SK-N-SH (cell line): ENCODE measurements around the gene MRPL9.
"Not testable (repeated sequence)": the region's sequence is repeated elsewhere in the genome, so short reads cannot be mapped to it uniquely, and the experiment has no call there.

Experiments
- EP300 ChIP-seq, 2 experiments: IDR thresholded peaks; 2 replicates each; pipeline versions ENCODE4 v1.4.0 to v1.6.1; 2012; ENCODE audit warnings: borderline replicate concordance in 1 of 2, low read depth in 1 of 2, low read length in 1 of 2
- FOXM1 ChIP-seq: IDR thresholded peaks from 2 replicates; pipeline ENCODE4 v1.4.0; 2012; ENCODE audit warnings: low read depth, mild to moderate bottlenecking
- MXI1 ChIP-seq: IDR thresholded peaks from 2 replicates; pipeline ENCODE4 v1.6.1; 2012; ENCODE audit warnings: mild to moderate bottlenecking, low read depth, low read length, improper control_type of control experiment
- POLR2AphosphoS5 ChIP-seq: IDR thresholded peaks from 2 replicates; pipeline ENCODE4 v1.6.1; 2012; ENCODE audit warnings: low read depth, low read length
- RFX5 ChIP-seq: IDR thresholded peaks from 2 replicates; pipeline ENCODE4 v1.6.1; 2012; ENCODE audit warnings: mild to moderate bottlenecking, improper control_type of control experiment, low read length
- TEAD4 ChIP-seq: IDR thresholded peaks from 2 replicates; pipeline ENCODE4 v1.4.0; 2012; ENCODE audit warnings: mild to moderate bottlenecking, borderline replicate concordance; ENCODE audit not compliant: insufficient read depth
- TF ChIP-seq, protein P1 (sequence below): fragments of 200-600 bp; sonication (generic); IDR thresholded peaks from 2 replicates; pipeline ENCODE4 v1.6.1; 2017; ENCODE audit warnings: antibody characterized with exemption, mild to moderate bottlenecking, moderate library complexity
- TF ChIP-seq, protein P2 (sequence below): IDR thresholded peaks from 2 replicates; pipeline ENCODE4 v1.4.0; 2012; ENCODE audit warnings: low read depth, borderline replicate concordance

DNA sequence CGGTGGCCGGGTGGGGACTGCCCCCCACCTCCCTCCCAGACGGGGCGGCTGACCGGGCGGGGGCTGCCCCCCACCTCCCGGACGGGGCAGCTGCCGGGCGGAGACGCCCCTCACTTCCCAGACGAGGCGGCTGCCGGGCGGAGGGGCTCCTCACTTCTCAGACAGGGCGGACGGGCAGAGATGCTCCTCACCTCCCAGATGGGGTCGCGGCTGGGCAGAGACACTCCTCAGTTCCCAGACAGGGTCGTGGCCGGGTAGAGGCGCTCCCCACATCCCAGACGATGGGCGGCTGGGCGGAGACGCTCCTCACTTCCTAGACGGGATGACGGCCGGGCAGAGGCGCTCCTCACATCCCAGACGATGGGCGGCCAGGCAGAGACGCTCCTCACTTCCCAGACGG is 6.0 kb upstream of the MRPL9 start:
- TF ChIP-seq, protein P1, sequence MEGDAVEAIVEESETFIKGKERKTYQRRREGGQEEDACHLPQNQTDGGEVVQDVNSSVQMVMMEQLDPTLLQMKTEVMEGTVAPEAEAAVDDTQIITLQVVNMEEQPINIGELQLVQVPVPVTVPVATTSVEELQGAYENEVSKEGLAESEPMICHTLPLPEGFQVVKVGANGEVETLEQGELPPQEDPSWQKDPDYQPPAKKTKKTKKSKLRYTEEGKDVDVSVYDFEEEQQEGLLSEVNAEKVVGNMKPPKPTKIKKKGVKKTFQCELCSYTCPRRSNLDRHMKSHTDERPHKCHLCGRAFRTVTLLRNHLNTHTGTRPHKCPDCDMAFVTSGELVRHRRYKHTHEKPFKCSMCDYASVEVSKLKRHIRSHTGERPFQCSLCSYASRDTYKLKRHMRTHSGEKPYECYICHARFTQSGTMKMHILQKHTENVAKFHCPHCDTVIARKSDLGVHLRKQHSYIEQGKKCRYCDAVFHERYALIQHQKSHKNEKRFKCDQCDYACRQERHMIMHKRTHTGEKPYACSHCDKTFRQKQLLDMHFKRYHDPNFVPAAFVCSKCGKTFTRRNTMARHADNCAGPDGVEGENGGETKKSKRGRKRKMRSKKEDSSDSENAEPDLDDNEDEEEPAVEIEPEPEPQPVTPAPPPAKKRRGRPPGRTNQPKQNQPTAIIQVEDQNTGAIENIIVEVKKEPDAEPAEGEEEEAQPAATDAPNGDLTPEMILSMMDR, result not testable (repeated sequence)
- not testable (repeated sequence) for TF ChIP-seq POLR2AphosphoS5; MXI1; EP300 (IDR thresholded peaks at IDR 0.05; ENCODE audit: borderline replicate concordance in 1 of 2, low read depth in 1 of 2, low read length in 1 of 2); TEAD4; RFX5; FOXM1
- TF ChIP-seq, protein P2, sequence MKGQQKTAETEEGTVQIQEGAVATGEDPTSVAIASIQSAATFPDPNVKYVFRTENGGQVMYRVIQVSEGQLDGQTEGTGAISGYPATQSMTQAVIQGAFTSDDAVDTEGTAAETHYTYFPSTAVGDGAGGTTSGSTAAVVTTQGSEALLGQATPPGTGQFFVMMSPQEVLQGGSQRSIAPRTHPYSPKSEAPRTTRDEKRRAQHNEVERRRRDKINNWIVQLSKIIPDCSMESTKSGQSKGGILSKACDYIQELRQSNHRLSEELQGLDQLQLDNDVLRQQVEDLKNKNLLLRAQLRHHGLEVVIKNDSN, result not testable (repeated sequence)
